Neural cell (in vitro differentiated cells): ENCODE measurements around the gene LSAMP. TPM values are rescaled to one million over a fixed set of nuclear protein-coding genes. Genes with fewer than 3 reads are reported as not detected.

Experiments used
- H2AFZ ChIP-seq: fragments of 200-600, 300-800 bp; sonication (generic), shearing (Covaris generic); 2 replicates; pipeline ENCODE4 v1.6.0; 2014; ENCODE audit warnings: low read depth, mild to moderate bottlenecking, antibody characterized with exemption, low read length, moderate library complexity
- H3F3A ChIP-seq: fragments of 200-600 bp; shearing (Covaris generic); 2 replicates; pipeline ENCODE4 v1.6.1; 2016; ENCODE audit warnings: mild to moderate bottlenecking, moderate library complexity, mixed read lengths, antibody characterized with exemption, low read length; ENCODE audit not compliant: insufficient read depth, poor library complexity, severe bottlenecking
- H3K27ac ChIP-seq: fragments of 200-600, 300-800 bp; sonication (generic), shearing (Covaris generic); 2 replicates; pipeline ENCODE4 v1.5.1; 2014; ENCODE audit warnings: mild to moderate bottlenecking, low read length, moderate library complexity
- H3K27me3 ChIP-seq: fragments of 300-800, 200-600 bp; sonication (generic), shearing (Covaris generic); 2 replicates; pipeline ENCODE4 v1.6.0; 2014; ENCODE audit warnings: mild to moderate bottlenecking, low read depth, low read length, moderate library complexity; ENCODE audit not compliant: insufficient read depth
- H3K36me3 ChIP-seq: fragments of 300-800, 200-600 bp; sonication (generic), shearing (Covaris generic); 2 replicates; pipeline ENCODE4 v1.5.1; 2014; ENCODE audit warnings: mild to moderate bottlenecking, antibody characterized with exemption, low read length, moderate library complexity; ENCODE audit not compliant: insufficient read depth
- H3K4me2 ChIP-seq: fragments of 300-800, 200-600 bp; sonication (generic), shearing (Covaris generic); 2 replicates; pipeline ENCODE4 v1.6.0; 2014; ENCODE audit warnings: mild to moderate bottlenecking, low read length
- H3K4me3 ChIP-seq: fragments of 300-800, 200-600 bp; sonication (generic), shearing (Covaris generic); 2 replicates; pipeline ENCODE4 v1.5.1; 2014; ENCODE audit warnings: mild to moderate bottlenecking, low read length, moderate library complexity
- H3K79me2 ChIP-seq: fragments of 200-600 bp; shearing (Covaris generic); replicated peaks from 2 replicates; pipeline ENCODE4 v1.6.0; 2014; ENCODE audit warnings: mild to moderate bottlenecking, low read length, moderate library complexity; ENCODE audit not compliant: insufficient read depth
- H3K9ac ChIP-seq: fragments of 300-800, 200-600 bp; sonication (generic), shearing (Covaris generic); 2 replicates; pipeline ENCODE4 v1.6.1; 2016; ENCODE audit warnings: mild to moderate bottlenecking, low read length, mixed read lengths
- H3K9me2 ChIP-seq: fragments of 200-600 bp; shearing (Covaris generic); 2 replicates; pipeline ENCODE4 v1.6.1; 2016; ENCODE audit warnings: mild to moderate bottlenecking, low read length, mixed read lengths; ENCODE audit not compliant: insufficient read depth
- H3K9me3 ChIP-seq: fragments of 200-600, 300-800 bp; sonication (generic), shearing (Covaris generic); 2 replicates; pipeline ENCODE4 v1.6.1; 2016; ENCODE audit warnings: mild to moderate bottlenecking, mixed run types, low read length, moderate library complexity, mixed read lengths
- H4K20me1 ChIP-seq: fragments of 200-600 bp; shearing (Covaris generic); 2 replicates; pipeline ENCODE4 v1.6.1; 2016; ENCODE audit warnings: mild to moderate bottlenecking, mixed run types; ENCODE audit not compliant: insufficient read depth
- EP300 ChIP-seq: fragments of 450-650 bp; conservative IDR thresholded peaks from 2 replicates; pipeline ENCODE4 v1.6.1; 2014; ENCODE audit warnings: antibody characterized with exemption, mild to moderate bottlenecking, moderate library complexity; ENCODE audit not compliant: poor library complexity, severe bottlenecking
- EZH2 ChIP-seq: fragments of 200-600, 300-800 bp; shearing (Covaris generic), sonication (generic); IDR thresholded peaks from 2 replicates; pipeline ENCODE4 v1.6.1; 2014; ENCODE audit warnings: antibody characterized with exemption, low read length, borderline replicate concordance, mild to moderate bottlenecking; ENCODE audit not compliant: insufficient read depth, poor library complexity, severe bottlenecking
- MXI1 ChIP-seq: fragments of 450-650 bp; conservative IDR thresholded peaks from 2 replicates; pipeline ENCODE4 v1.6.1; 2014; ENCODE audit warnings: antibody characterized with exemption, mild to moderate bottlenecking; ENCODE audit not compliant: poor library complexity, severe bottlenecking
- POLR2AphosphoS5 ChIP-seq: IDR thresholded peaks from 2 replicates; pipeline ENCODE4 v1.6.1; 2012
- RAD21 ChIP-seq: fragments of 450-650 bp; conservative IDR thresholded peaks from 2 replicates; pipeline ENCODE4 v1.6.1; 2014; ENCODE audit warnings: antibody characterized with exemption, mild to moderate bottlenecking, moderate library complexity
- SMC3 ChIP-seq: fragments of 450-650 bp; conservative IDR thresholded peaks from 2 replicates; pipeline ENCODE4 v1.6.1; 2014; ENCODE audit warnings: antibody characterized with exemption, mild to moderate bottlenecking, moderate library complexity; ENCODE audit not compliant: poor library complexity
- TAF1 ChIP-seq: IDR thresholded peaks from 2 replicates; pipeline ENCODE4 v1.6.1; 2012; ENCODE audit warnings: low read depth
- polyA plus RNA-seq: library from polyadenylated mRNA; depleted of rRNA; stranded (reverse); fragments of >200 nt; gene quantifications from 2 replicates; pipeline ENCODE4 v1.2.3, GENCODE V29; 2014
- TF ChIP-seq, protein P1 (sequence below): IDR thresholded peaks from 2 replicates; pipeline ENCODE4 v1.6.1; 2012; ENCODE audit warnings: borderline replicate concordance
- TF ChIP-seq, protein P2 (sequence below): fragments of 450-650 bp; IDR thresholded peaks from 2 replicates; pipeline ENCODE4 v1.5.1; 2014; ENCODE audit warnings: antibody characterized with exemption, mild to moderate bottlenecking, moderate library complexity; ENCODE audit not compliant: poor library complexity, severe bottlenecking

LSAMP gene
- polyA plus RNA-seq, 1 donor from 2014 or later, result 93.6 TPM

- Histone ChIP-seq H4K20me1 (no peaks in the 10 kb centered on the region), H3K4me2 (no peak overlapping the region), H3K9ac (no peak overlapping the region), H3K27me3 (no peaks in the 10 kb centered on the region), H3K27ac (no peak overlapping the region), H3K79me2 (no peaks in the 10 kb centered on the region), H2AFZ (no peak overlapping the region), H3K9me2 (no peaks in the 10 kb centered on the region), H3F3A (no peaks in the 10 kb centered on the region), H3K36me3 (no peaks in the 10 kb centered on the region), H3K4me3 (no peak overlapping the region), H3K9me3 (peaks cover 2% of the 10 kb centered on the region)
- no peak for TF ChIP-seq TAF1
Measured at GRCh38 chr3:116473602-116474001, 28.3 kb upstream of the LSAMP start.

- Histone ChIP-seq H4K20me1 (no peaks in the 10 kb centered on the region), H3F3A (no peaks in the 10 kb centered on the region), H3K27ac (no peak overlapping the region), H3K79me2 (no peaks in the 10 kb centered on the region), H3K27me3 (no peaks in the 10 kb centered on the region), H3K4me2 (no peak overlapping the region), H3K4me3 (no peak overlapping the region), H3K9me2 (no peaks in the 10 kb centered on the region), H3K9me3 (no peaks in the 10 kb centered on the region), H3K36me3 (no peaks in the 10 kb centered on the region), H2AFZ (no peak overlapping the region), H3K9ac (no peak overlapping the region)
- TF ChIP-seq MXI1, result no peak
- TF ChIP-seq RAD21, result no peak
- TF ChIP-seq SMC3, result no peak
- TF ChIP-seq EP300, result no peak
- no peak for TF ChIP-seq EZH2
- TF ChIP-seq, protein P1, sequence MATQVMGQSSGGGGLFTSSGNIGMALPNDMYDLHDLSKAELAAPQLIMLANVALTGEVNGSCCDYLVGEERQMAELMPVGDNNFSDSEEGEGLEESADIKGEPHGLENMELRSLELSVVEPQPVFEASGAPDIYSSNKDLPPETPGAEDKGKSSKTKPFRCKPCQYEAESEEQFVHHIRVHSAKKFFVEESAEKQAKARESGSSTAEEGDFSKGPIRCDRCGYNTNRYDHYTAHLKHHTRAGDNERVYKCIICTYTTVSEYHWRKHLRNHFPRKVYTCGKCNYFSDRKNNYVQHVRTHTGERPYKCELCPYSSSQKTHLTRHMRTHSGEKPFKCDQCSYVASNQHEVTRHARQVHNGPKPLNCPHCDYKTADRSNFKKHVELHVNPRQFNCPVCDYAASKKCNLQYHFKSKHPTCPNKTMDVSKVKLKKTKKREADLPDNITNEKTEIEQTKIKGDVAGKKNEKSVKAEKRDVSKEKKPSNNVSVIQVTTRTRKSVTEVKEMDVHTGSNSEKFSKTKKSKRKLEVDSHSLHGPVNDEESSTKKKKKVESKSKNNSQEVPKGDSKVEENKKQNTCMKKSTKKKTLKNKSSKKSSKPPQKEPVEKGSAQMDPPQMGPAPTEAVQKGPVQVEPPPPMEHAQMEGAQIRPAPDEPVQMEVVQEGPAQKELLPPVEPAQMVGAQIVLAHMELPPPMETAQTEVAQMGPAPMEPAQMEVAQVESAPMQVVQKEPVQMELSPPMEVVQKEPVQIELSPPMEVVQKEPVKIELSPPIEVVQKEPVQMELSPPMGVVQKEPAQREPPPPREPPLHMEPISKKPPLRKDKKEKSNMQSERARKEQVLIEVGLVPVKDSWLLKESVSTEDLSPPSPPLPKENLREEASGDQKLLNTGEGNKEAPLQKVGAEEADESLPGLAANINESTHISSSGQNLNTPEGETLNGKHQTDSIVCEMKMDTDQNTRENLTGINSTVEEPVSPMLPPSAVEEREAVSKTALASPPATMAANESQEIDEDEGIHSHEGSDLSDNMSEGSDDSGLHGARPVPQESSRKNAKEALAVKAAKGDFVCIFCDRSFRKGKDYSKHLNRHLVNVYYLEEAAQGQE, result no peak
- TF ChIP-seq, protein P2, sequence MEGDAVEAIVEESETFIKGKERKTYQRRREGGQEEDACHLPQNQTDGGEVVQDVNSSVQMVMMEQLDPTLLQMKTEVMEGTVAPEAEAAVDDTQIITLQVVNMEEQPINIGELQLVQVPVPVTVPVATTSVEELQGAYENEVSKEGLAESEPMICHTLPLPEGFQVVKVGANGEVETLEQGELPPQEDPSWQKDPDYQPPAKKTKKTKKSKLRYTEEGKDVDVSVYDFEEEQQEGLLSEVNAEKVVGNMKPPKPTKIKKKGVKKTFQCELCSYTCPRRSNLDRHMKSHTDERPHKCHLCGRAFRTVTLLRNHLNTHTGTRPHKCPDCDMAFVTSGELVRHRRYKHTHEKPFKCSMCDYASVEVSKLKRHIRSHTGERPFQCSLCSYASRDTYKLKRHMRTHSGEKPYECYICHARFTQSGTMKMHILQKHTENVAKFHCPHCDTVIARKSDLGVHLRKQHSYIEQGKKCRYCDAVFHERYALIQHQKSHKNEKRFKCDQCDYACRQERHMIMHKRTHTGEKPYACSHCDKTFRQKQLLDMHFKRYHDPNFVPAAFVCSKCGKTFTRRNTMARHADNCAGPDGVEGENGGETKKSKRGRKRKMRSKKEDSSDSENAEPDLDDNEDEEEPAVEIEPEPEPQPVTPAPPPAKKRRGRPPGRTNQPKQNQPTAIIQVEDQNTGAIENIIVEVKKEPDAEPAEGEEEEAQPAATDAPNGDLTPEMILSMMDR, result no peak
- no peak for TF ChIP-seq TAF1
- no peak for TF ChIP-seq POLR2AphosphoS5
Measured at GRCh38 chr3:116470605-116471197, 25.4 kb upstream of the LSAMP start.

GRCh38 chr3:116469546-116469945, 24.3 kb upstream of the LSAMP start:
- Histone ChIP-seq H2AFZ (no peak overlapping the region), H3F3A (no peaks in the 10 kb centered on the region), H3K9ac (no peak overlapping the region), H3K4me3 (no peak overlapping the region), H3K4me2 (no peak overlapping the region), H3K27ac (no peak overlapping the region), H4K20me1 (no peaks in the 10 kb centered on the region), H3K27me3 (no peaks in the 10 kb centered on the region), H3K9me2 (no peaks in the 10 kb centered on the region), H3K9me3 (no peaks in the 10 kb centered on the region), H3K36me3 (no peaks in the 10 kb centered on the region), H3K79me2 (no peaks in the 10 kb centered on the region)
- no peak for TF ChIP-seq TAF1
